Type B pancreatic cell (in vitro differentiated cells): ENCODE data around the gene AADACL3. TPM values are rescaled to one million over a fixed set of nuclear protein-coding genes. Genes with fewer than 3 reads are reported as not detected.
"Not testable (repeated sequence)": the region's sequence is repeated elsewhere in the genome, so short reads cannot be mapped to it uniquely, and the experiment has no call there.

ENCODE experiments used
- DNase-seq: peaks from one replicate; pipeline ENCODE4 v3.0.0; 2021; ENCODE audit warnings: mixed read lengths; ENCODE audit not compliant: unreplicated experiment; ENCODE audit errors: extremely low spot score
- H3K27ac Mint-ChIP-seq: 2 replicates; pipeline ENCODE4 v1.8.0; 2021; ENCODE audit warnings: mild to moderate bottlenecking, mixed read lengths
- H3K27me3 Mint-ChIP-seq: 2 replicates; pipeline ENCODE4 v1.8.0; 2021; ENCODE audit warnings: mixed read lengths
- H3K36me3 Mint-ChIP-seq: 2 replicates; pipeline ENCODE4 v1.8.0; 2021; ENCODE audit warnings: mixed read lengths
- H3K4me1 Mint-ChIP-seq: one replicate; pipeline ENCODE4 v1.8.0; 2021; ENCODE audit warnings: mixed read lengths; ENCODE audit not compliant: unreplicated experiment
- H3K4me3 Mint-ChIP-seq: 2 replicates; pipeline ENCODE4 v1.8.0; 2021; ENCODE audit warnings: mild to moderate bottlenecking, mixed read lengths
- H3K9me3 Mint-ChIP-seq: 2 replicates; pipeline ENCODE4 v1.8.0; 2021; ENCODE audit warnings: mixed read lengths
- total RNA-seq: library from RNA; stranded (reverse); gene quantifications from 2 replicates; pipeline ENCODE4 v1.2.1, GENCODE V29; 2021; ENCODE audit warnings: low replicate concordance
- TF ChIP-seq, protein P1 (sequence below): fragments of 200-600 bp; sonication (generic); conservative IDR thresholded peaks from 2 replicates; pipeline ENCODE4 v1.5.0; 2021; ENCODE audit warnings: antibody characterized with exemption, mild to moderate bottlenecking

AADACL3 gene
- total RNA-seq, 1 donor from 2014 or later = not detected

DNA sequence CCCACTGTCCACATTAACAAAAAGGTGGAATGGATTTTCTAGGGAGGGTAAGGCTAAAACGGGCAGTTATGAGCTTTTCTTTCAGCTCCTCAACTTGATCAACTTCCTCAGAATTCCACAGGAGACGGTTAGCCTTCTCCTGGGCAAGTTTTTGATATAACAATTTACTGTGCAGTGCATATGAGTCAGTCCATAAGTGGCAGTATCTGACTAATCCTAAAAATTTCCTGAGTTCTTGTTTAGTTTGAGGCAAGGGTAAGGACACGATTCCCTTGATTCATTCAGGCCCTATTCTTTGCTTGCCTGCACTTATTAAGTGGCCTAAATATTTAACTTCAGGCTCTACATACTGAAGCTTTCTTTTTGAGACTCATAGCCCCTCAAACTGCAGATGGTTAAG, 6.2 kb upstream of the AADACL3 start:
- Mint-ChIP-seq H3K27ac (no peak overlapping the region), H3K4me3 (no peak overlapping the region), H3K9me3 (no peaks in the 10 kb centered on the region), H3K4me1 (no peaks in the 10 kb centered on the region), H3K27me3 (peaks cover 5% of the 10 kb centered on the region), H3K36me3 (no peaks in the 10 kb centered on the region)
- DNase-seq = no peak
- TF ChIP-seq, protein P1, sequence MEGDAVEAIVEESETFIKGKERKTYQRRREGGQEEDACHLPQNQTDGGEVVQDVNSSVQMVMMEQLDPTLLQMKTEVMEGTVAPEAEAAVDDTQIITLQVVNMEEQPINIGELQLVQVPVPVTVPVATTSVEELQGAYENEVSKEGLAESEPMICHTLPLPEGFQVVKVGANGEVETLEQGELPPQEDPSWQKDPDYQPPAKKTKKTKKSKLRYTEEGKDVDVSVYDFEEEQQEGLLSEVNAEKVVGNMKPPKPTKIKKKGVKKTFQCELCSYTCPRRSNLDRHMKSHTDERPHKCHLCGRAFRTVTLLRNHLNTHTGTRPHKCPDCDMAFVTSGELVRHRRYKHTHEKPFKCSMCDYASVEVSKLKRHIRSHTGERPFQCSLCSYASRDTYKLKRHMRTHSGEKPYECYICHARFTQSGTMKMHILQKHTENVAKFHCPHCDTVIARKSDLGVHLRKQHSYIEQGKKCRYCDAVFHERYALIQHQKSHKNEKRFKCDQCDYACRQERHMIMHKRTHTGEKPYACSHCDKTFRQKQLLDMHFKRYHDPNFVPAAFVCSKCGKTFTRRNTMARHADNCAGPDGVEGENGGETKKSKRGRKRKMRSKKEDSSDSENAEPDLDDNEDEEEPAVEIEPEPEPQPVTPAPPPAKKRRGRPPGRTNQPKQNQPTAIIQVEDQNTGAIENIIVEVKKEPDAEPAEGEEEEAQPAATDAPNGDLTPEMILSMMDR = no peak

DNA sequence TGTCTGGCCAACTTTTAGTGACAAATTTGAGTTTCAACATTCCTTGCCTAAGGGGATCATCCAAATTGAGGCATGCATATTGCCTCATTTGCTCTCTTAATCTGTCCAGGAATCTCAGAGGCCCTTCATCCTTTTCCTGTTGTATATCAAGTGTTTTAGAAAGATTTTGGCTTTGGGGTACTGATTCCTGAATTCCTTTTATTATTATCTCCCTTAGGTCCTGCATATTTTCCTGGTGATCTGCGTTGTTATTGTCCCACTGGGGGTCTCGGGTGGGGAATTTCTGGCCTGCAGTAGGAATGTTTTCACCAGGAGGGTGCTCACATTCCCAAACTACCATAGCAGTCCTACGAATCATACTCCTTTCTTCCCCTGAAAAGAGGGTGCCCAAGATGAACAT, 4.4 kb upstream of the AADACL3 start:
- H3K36me3 Mint-ChIP-seq = no peaks in the 10 kb centered on the region
- H3K27ac Mint-ChIP-seq = no peak overlapping the region
- H3K9me3 Mint-ChIP-seq = no peaks in the 10 kb centered on the region
- H3K4me1 Mint-ChIP-seq = no peaks in the 10 kb centered on the region
- TF ChIP-seq, protein P1 = no peak
- peaks cover 6% of the 10 kb centered on the region for H3K27me3 Mint-ChIP-seq
- H3K4me3 Mint-ChIP-seq = no peak overlapping the region
- DNase-seq = no peak

DNA sequence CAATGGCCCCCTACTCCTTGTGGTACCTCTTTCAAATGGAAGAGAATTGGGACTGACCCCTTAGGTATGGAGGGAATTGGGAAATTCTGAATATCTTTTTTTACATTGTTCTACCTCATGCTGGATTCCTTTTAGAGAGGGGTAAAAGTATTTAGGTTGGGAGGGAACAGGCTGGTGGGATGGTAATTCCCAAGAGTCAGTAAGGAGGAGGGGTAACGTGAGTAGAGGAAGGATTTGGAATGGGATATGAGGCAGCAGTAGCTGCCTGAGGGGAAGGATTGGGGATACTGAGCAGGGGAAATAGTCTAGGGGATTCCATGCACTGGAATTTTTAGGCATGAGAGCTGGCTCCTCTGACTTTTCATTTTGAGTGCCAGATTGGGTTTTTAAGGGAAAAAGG, 3.8 kb upstream of the AADACL3 start:
- Mint-ChIP-seq H3K4me1 (no peaks in the 10 kb centered on the region), H3K9me3 (no peaks in the 10 kb centered on the region), H3K27me3 (peaks cover 7% of the 10 kb centered on the region), H3K4me3 (no peak overlapping the region), H3K27ac (no peak overlapping the region), H3K36me3 (no peaks in the 10 kb centered on the region)
- no peak for DNase-seq
- TF ChIP-seq, protein P1 = no peak

- H3K9me3 Mint-ChIP-seq = no peaks in the 10 kb centered on the region
- no peaks in the 10 kb centered on the region for H3K4me1 Mint-ChIP-seq
- H3K36me3 Mint-ChIP-seq = no peaks in the 10 kb centered on the region
- TF ChIP-seq, protein P1 = no peak
- no peak for DNase-seq
- H3K27me3 Mint-ChIP-seq = peaks cover 7% of the 10 kb centered on the region
- H3K27ac Mint-ChIP-seq = no peak overlapping the region
- H3K4me3 Mint-ChIP-seq = no peak overlapping the region
Measured at GRCh38 chr1:12712929-12713328, 3.0 kb upstream of the AADACL3 start.

DNA sequence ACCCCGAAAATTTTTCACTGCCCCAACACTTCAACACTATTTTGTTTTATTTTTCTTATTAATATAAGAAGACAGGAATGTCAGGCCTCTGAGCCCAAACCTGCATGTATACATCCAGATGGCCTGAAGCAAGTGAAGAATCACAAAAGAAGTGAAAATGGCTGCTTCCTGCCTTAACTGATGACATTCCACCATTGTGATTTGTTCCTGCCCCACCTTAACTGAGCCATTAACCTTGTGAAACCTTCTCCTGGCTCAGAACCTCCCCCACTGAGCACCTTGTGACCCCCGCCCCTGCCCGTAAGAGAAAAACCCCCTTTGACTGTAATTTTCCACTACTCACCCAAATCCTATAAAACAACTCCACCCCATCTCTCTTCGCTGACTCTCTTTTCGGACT, 2.3 kb upstream of the AADACL3 start:
- not testable (repeated sequence) for H3K4me3 Mint-ChIP-seq, H3K4me1 Mint-ChIP-seq, H3K27me3 Mint-ChIP-seq, DNase-seq, H3K36me3 Mint-ChIP-seq, H3K9me3 Mint-ChIP-seq
- peak overlapping the region; percentile 3 for H3K27ac Mint-ChIP-seq

GRCh38 chr1:12714710-12715475, 1.0 kb upstream of the AADACL3 start:
- DNase-seq = no peak
- H3K27ac Mint-ChIP-seq = peak overlapping the region; percentile 16
- H3K27me3 Mint-ChIP-seq = peaks cover 7% of the 10 kb centered on the region
- no peaks in the 10 kb centered on the region for H3K9me3 Mint-ChIP-seq
- TF ChIP-seq, protein P1 = no peak
- no peaks in the 10 kb centered on the region for H3K4me1 Mint-ChIP-seq
- no peaks in the 10 kb centered on the region for H3K36me3 Mint-ChIP-seq
- no peak overlapping the region for H3K4me3 Mint-ChIP-seq
